Endothelial cell of umbilical vein (primary cell): Measurements from ENCODE around the gene ANGPT4. TPM values are rescaled to one million over a fixed set of nuclear protein-coding genes. Genes with fewer than 3 reads are reported as not detected.

Source experiments
- BruUV-seq: library from RNA; stranded (reverse); fragments of 400-500 nt; replicated peaks from 2 replicates; lab custom pipeline; 2021; lab: Mats Ljungman, UMichigan
- CTCF ChIA-PET: fragments of 300-600, 350-600 bp; sonication (Branson Sonifier 250); formaldehyde crosslinking; loops from one replicate; lab custom pipeline; 2021; ENCODE audit warnings: antibody characterized with exemption, inconsistent platforms; lab: Charles Lee
- POLR2A ChIA-PET: fragments of 300-600, 350-600 bp; sonication (Branson Sonifier 250); formaldehyde crosslinking; loops from one replicate; lab custom pipeline; 2021; ENCODE audit warnings: antibody characterized with exemption, inconsistent platforms; lab: Charles Lee
- DNase-seq: peaks from one replicate; pipeline ENCODE4 v3.0.0-alpha.2; 2011; ENCODE audit warnings: low read depth, low spot score
- FAIRE-seq: peaks from 2 replicates; lab custom pipeline; 2011; peaks lifted over from hg19 to GRCh38; lab: Jason Lieb, UNC
- H2AFZ ChIP-seq: 2 replicates; pipeline ENCODE4 v1.6.0; 2012; ENCODE audit warnings: low read depth, low read length, control low read depth, inconsistent platforms
- H3K27ac ChIP-seq: 2 replicates; pipeline ENCODE4 v1.5.1; 2011; ENCODE audit warnings: low read depth, mild to moderate bottlenecking, control low read depth, low read length, moderate library complexity; ENCODE audit not compliant: insufficient read depth
- H3K27me3 ChIP-seq, 2 experiments: 2 replicates each; pipeline versions ENCODE4 v1.6.0 to v1.6.1; 2011; ENCODE audit warnings: low read length in 2 of 2, mixed read lengths in 1 of 2; ENCODE audit not compliant: control insufficient read depth in 2 of 2, insufficient read depth in 2 of 2
- H3K36me3 ChIP-seq, 2 experiments: 2 replicates in 1 of 2; 3 replicates in 1 of 2; pipeline ENCODE4 v1.5.1; 2011; ENCODE audit warnings: low read length in 2 of 2, mild to moderate bottlenecking in 1 of 2, moderate library complexity in 1 of 2; ENCODE audit not compliant: control insufficient read depth in 2 of 2, insufficient read depth in 2 of 2; ENCODE audit errors: extremely low read depth in 1 of 2
- H3K4me1 ChIP-seq: 3 replicates; pipeline ENCODE4 v1.5.1; 2011; ENCODE audit warnings: mild to moderate bottlenecking, low read length; ENCODE audit not compliant: control insufficient read depth, insufficient read depth; ENCODE audit errors: extremely low read depth
- H3K4me2 ChIP-seq: 2 replicates; pipeline ENCODE4 v1.6.1; 2011; ENCODE audit warnings: low read length, control low read depth, mixed read lengths; ENCODE audit not compliant: insufficient read depth
- H3K4me3 ChIP-seq, 3 experiments: fragments of 200-600 bp in 1 of 3; sonication (generic), shearing (Covaris generic) in 1 of 3; replicated peaks in 1 of 3; 2 replicates each; pipeline ENCODE4 v1.5.1; 2011 to 2016; ENCODE audit warnings: control low read depth in 3 of 3, low read length in 3 of 3, mild to moderate bottlenecking in 2 of 3, inconsistent platforms in 1 of 3, low read depth in 1 of 3, moderate library complexity in 1 of 3; ENCODE audit not compliant: insufficient read depth in 1 of 3
- H3K79me2 ChIP-seq: 2 replicates; pipeline ENCODE4 v1.6.0; 2012; ENCODE audit warnings: low read length, inconsistent platforms; ENCODE audit not compliant: control insufficient read depth, insufficient read depth
- H3K9ac ChIP-seq: replicated peaks from 2 replicates; pipeline ENCODE3; 2011; ENCODE audit warnings: low read length, control low read depth; ENCODE audit not compliant: insufficient read depth; ENCODE audit errors: extremely low read depth
- H3K9me1 ChIP-seq: replicated peaks from 3 replicates; pipeline ENCODE4 v1.6.0; 2011; ENCODE audit warnings: mild to moderate bottlenecking, low read length; ENCODE audit not compliant: control insufficient read depth, insufficient read depth; ENCODE audit errors: extremely low read depth
- H3K9me3 ChIP-seq: replicated peaks from 2 replicates; pipeline ENCODE4 v1.5.1; 2012; ENCODE audit warnings: low read length, inconsistent platforms; ENCODE audit not compliant: control insufficient read depth, insufficient read depth
- H4K20me1 ChIP-seq: replicated peaks from 2 replicates; pipeline ENCODE3; 2011; ENCODE audit warnings: mild to moderate bottlenecking, low read length; ENCODE audit not compliant: control insufficient read depth, insufficient read depth; ENCODE audit errors: extremely low read depth
- CTCF ChIP-seq, 2 donors: IDR thresholded peaks; 1 replicate in 1 of 2; 2 replicates in 1 of 2; pipeline ENCODE4 v1.5.1; 2011; ENCODE audit warnings: low read length in 2 of 2, mild to moderate bottlenecking in 2 of 2, moderate library complexity in 2 of 2, control low read depth in 1 of 2, inconsistent platforms in 1 of 2, low read depth in 1 of 2; ENCODE audit not compliant: insufficient read depth in 1 of 2; ENCODE audit errors: extremely low read depth in 1 of 2
- EZH2 ChIP-seq: IDR thresholded peaks from 2 replicates; pipeline ENCODE4 v1.6.1; 2012; ENCODE audit warnings: borderline replicate concordance, low read depth, mild to moderate bottlenecking, moderate library complexity, low read length, inconsistent platforms; ENCODE audit not compliant: severe bottlenecking
- FOS ChIP-seq: IDR thresholded peaks from 2 replicates; pipeline ENCODE4 v1.6.1; 2011; ENCODE audit warnings: mild to moderate bottlenecking, low read length, moderate library complexity, borderline replicate concordance; ENCODE audit not compliant: insufficient read depth
- GATA2 ChIP-seq: IDR thresholded peaks from 2 replicates; pipeline ENCODE4 v1.7.0; 2011; ENCODE audit warnings: low read depth, mild to moderate bottlenecking, moderate library complexity, mixed read lengths, low read length; ENCODE audit not compliant: insufficient read length, insufficient read depth
- JUN ChIP-seq: IDR thresholded peaks from 2 replicates; pipeline ENCODE4 v1.6.1; 2011; ENCODE audit warnings: borderline replicate concordance, low read depth; ENCODE audit not compliant: insufficient read length, insufficient read depth
- MYC ChIP-seq: IDR thresholded peaks from one replicate; pipeline ENCODE4 v1.6.1; 2011; ENCODE audit warnings: mild to moderate bottlenecking, low read depth, low read length
- POLR2A ChIP-seq: IDR thresholded peaks from 2 replicates; pipeline ENCODE4 v1.6.1; 2012; ENCODE audit warnings: low read depth, mild to moderate bottlenecking, control low read depth, low read length
- POLR2AphosphoS5 ChIP-seq: IDR thresholded peaks from 2 replicates; pipeline ENCODE4 v1.6.1; 2012; ENCODE audit warnings: low read depth, mild to moderate bottlenecking, control low read depth, low read length, moderate library complexity; ENCODE audit not compliant: insufficient read depth
- dilution Hi-C: fragments of 300-500 bp; cut with MboI; formaldehyde crosslinking; loops from one replicate; pipeline ENCODE4 v1.15.0; 2019; ENCODE audit warnings: low sequenced_read_pairs; ENCODE audit not compliant: extremely low pct_ligation_motif_present
- intact Hi-C: fragments of 100-400 bp; cut with micrococcal nuclease; formaldehyde crosslinking; loops from one replicate; pipeline ENCODE4 v1.10.0; 2022
- polyA plus RNA-seq, 4 experiments: library from polyadenylated mRNA; depleted of rRNA in 3 of 4; stranded (reverse) in 3 of 4; unstranded in 1 of 4; fragments of >200 nt; gene quantifications; 2 replicates each; pipeline versions ENCODE4 v1.2.1 to v1.2.3, GENCODE V29; 2011 to 2012; ENCODE audit warnings: missing spikeins in 1 of 4
- total RNA-seq: library from RNA; stranded (reverse); gene quantifications from 2 replicates; pipeline ENCODE4 v1.2.3, GENCODE V29; 2021
- TF ChIP-seq, protein P1 (sequence below): IDR thresholded peaks from 2 replicates; pipeline ENCODE4 v1.6.1; 2011; ENCODE audit not compliant: insufficient read depth, insufficient read length

ANGPT4 gene
- total and polyA plus RNA-seq, 2 donors (not counting 3 experiments of a cell fraction or from before 2014, with no cell fraction given): not detected

GRCh38 chr20:962223-962622 is 46.1 kb upstream of the ANGPT4 start:
- dilution Hi-C loops (no loop called here), intact Hi-C loops (no loop called here)
- no TSS peak for BruUV-seq
- no peaks in the 10 kb centered on the region for H3K4me1 ChIP-seq
- H4K20me1 ChIP-seq: no peaks in the 10 kb centered on the region
- no peaks in the 10 kb centered on the region for H3K79me2 ChIP-seq
- H2AFZ ChIP-seq: no peak overlapping the region
- no peaks in the 10 kb centered on the region for H3K9me1 ChIP-seq
- DNase-seq: no peak
- TF ChIP-seq JUN (no peak), POLR2AphosphoS5 (no peak), POLR2A (no peak), FOS (no peak)
- TF ChIP-seq, protein P1, sequence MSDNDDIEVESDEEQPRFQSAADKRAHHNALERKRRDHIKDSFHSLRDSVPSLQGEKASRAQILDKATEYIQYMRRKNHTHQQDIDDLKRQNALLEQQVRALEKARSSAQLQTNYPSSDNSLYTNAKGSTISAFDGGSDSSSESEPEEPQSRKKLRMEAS: no peak
- no peak overlapping the region for H3K4me3 ChIP-seq
- H3K9me3 ChIP-seq: no peaks in the 10 kb centered on the region
- H3K4me2 ChIP-seq: no peak overlapping the region
- POLR2A ChIA-PET: no interaction called here
- no peaks in the 10 kb centered on the region for H3K36me3 ChIP-seq
- CTCF ChIA-PET: interaction anchor here (0.7 kb wide), 1 partner anchor 144 kb away, joined by 3 read pairs; no protein-coding TSS in a partner anchor
- no peak for FAIRE-seq
- H3K9ac ChIP-seq: no peak overlapping the region
- H3K27ac ChIP-seq: no peak overlapping the region
- peaks cover 0 to 2% of the 10 kb centered on the region in 2 experiments for H3K27me3 ChIP-seq

DNA sequence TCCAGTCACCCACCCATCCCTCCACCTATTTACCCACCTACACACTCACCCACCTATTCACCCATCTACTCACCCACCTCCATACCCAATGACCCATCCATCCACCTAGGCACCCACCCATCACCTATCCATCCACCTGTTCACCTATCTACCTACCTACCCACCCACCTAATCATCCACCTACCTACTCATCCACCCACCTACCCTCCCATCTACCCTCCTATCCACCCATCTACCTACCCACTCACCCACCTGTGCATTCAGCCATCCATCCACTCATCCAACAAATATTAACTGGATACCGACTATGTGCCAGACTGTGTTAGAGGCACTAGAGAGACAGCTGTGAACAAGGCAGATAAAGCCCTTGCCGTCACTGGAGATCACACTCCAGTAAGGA is 45.6 kb upstream of the ANGPT4 start:
- Histone ChIP-seq H3K36me3 (no peaks in the 10 kb centered on the region), H3K4me3 (no peak overlapping the region), H3K9me3 (no peaks in the 10 kb centered on the region), H3K9ac (no peak overlapping the region), H2AFZ (no peak overlapping the region), H3K4me2 (no peak overlapping the region), H3K27me3 (peaks cover 0 to 2% of the 10 kb centered on the region in 2 experiments), H3K9me1 (no peaks in the 10 kb centered on the region), H3K79me2 (no peaks in the 10 kb centered on the region), H4K20me1 (no peaks in the 10 kb centered on the region), H3K27ac (no peak overlapping the region), H3K4me1 (no peaks in the 10 kb centered on the region)
- TF ChIP-seq CTCF (IDR thresholded peaks at IDR 0.05; ENCODE audit: extremely low read depth in 1 of 2, insufficient read depth in 1 of 2, low read depth in 1 of 2, low read length in 2 of 2): no peak
- TF ChIP-seq JUN: no peak
- TF ChIP-seq POLR2AphosphoS5: no peak
- TF ChIP-seq, protein P1: no peak
- TF ChIP-seq FOS: no peak
- no peak for TF ChIP-seq GATA2
- TF ChIP-seq MYC: no peak
- TF ChIP-seq POLR2A: no peak
- no peak for TF ChIP-seq EZH2
- dilution Hi-C loops (no loop called here), intact Hi-C loops (no loop called here)
- POLR2A ChIA-PET: no interaction called here
- no peak for DNase-seq
- BruUV-seq: no TSS peak
- no peak for FAIRE-seq
- CTCF ChIA-PET: interaction anchor here (1.0 kb wide), 1 partner anchor 143 kb away, joined by 3 read pairs; no protein-coding TSS in a partner anchor
